Neural crest cell (in vitro differentiated cells): ENCODE measurements around the gene MBD4. TPM values are rescaled to one million over a fixed set of nuclear protein-coding genes. Genes with fewer than 3 reads are reported as not detected.
"Not testable (repeated sequence)": the region's sequence is repeated elsewhere in the genome, so short reads cannot be mapped to it uniquely, and the experiment has no call there.

Experiments used
- DNase-seq: peaks from one replicate; pipeline ENCODE4 v3.0.0; 2021; ENCODE audit warnings: low read depth, mixed read lengths, low spot score
- H3K27ac Mint-ChIP-seq: one replicate; pipeline ENCODE4 v1.8.0; 2021; ENCODE audit warnings: mild to moderate bottlenecking, mixed read lengths; ENCODE audit not compliant: unreplicated experiment
- H3K27me3 Mint-ChIP-seq: 2 replicates; pipeline ENCODE4 v1.8.0; 2021; ENCODE audit warnings: low read depth, mild to moderate bottlenecking, mixed read lengths
- H3K36me3 Mint-ChIP-seq: 2 replicates; pipeline ENCODE4 v1.8.0; 2021; ENCODE audit warnings: low read depth, mild to moderate bottlenecking, mixed read lengths
- H3K4me1 Mint-ChIP-seq: 2 replicates; pipeline ENCODE4 v1.8.0; 2021; ENCODE audit warnings: mixed read lengths
- H3K4me3 Mint-ChIP-seq: one replicate; pipeline ENCODE4 v1.8.0; 2021; ENCODE audit warnings: mild to moderate bottlenecking, mixed read lengths
- H3K9me3 Mint-ChIP-seq: 2 replicates; pipeline ENCODE4 v1.8.0; 2021; ENCODE audit warnings: mixed read lengths
- total RNA-seq: library from RNA; stranded (reverse); gene quantifications from 2 replicates; pipeline ENCODE4 v1.2.1, GENCODE V29; 2021
- TF ChIP-seq, protein P1 (sequence below): fragments of 200-600 bp; sonication (generic); conservative IDR thresholded peaks from 2 replicates; pipeline ENCODE4 v1.5.0; 2021; ENCODE audit warnings: antibody characterized with exemption, mild to moderate bottlenecking

MBD4 gene
- total RNA-seq, 1 donor from 2014 or later: 37.8 TPM

- Mint-ChIP-seq H3K36me3 (peaks cover 8% of the 10 kb centered on the region), H3K27ac (no peak overlapping the region), H3K4me1 (peaks cover 4% of the 10 kb centered on the region), H3K9me3 (no peaks in the 10 kb centered on the region), H3K4me3 (no peak overlapping the region), H3K27me3 (no peaks in the 10 kb centered on the region)
- DNase-seq: no peak
- TF ChIP-seq, protein P1, sequence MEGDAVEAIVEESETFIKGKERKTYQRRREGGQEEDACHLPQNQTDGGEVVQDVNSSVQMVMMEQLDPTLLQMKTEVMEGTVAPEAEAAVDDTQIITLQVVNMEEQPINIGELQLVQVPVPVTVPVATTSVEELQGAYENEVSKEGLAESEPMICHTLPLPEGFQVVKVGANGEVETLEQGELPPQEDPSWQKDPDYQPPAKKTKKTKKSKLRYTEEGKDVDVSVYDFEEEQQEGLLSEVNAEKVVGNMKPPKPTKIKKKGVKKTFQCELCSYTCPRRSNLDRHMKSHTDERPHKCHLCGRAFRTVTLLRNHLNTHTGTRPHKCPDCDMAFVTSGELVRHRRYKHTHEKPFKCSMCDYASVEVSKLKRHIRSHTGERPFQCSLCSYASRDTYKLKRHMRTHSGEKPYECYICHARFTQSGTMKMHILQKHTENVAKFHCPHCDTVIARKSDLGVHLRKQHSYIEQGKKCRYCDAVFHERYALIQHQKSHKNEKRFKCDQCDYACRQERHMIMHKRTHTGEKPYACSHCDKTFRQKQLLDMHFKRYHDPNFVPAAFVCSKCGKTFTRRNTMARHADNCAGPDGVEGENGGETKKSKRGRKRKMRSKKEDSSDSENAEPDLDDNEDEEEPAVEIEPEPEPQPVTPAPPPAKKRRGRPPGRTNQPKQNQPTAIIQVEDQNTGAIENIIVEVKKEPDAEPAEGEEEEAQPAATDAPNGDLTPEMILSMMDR: no peak
Observed at GRCh38 chr3:129387487-129387886, 52.3 kb downstream of the MBD4 start.

DNA sequence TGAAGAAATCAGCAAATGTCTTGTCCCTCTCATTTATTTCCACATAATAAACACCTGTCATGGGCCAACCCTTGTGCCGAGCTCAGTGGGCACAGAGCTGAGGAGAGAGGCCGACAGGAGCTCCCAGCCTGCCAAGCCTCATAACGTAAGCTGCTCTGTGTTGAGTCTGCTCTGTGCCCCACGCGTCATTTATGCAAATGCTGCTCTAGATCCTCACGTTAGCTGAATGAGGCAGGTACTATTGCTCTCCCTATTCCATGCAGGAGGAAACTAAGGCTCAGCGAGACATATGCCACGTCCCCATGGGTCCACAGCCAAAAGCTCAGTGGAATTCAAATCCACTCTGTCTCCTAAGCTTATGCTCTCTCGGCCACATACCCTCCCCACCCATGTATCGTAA lies 52.8 kb downstream of the MBD4 start:
- H3K4me3 Mint-ChIP-seq: no peak overlapping the region
- H3K27me3 Mint-ChIP-seq: no peaks in the 10 kb centered on the region
- H3K27ac Mint-ChIP-seq: no peak overlapping the region
- no peak for DNase-seq
- peaks cover 8% of the 10 kb centered on the region for H3K36me3 Mint-ChIP-seq
- TF ChIP-seq, protein P1: no peak
- peaks cover 4% of the 10 kb centered on the region for H3K4me1 Mint-ChIP-seq
- no peaks in the 10 kb centered on the region for H3K9me3 Mint-ChIP-seq

GRCh38 chr3:129385507-129385906 lies 54.2 kb downstream of the MBD4 start:
- H3K36me3 Mint-ChIP-seq, H3K27me3 Mint-ChIP-seq, H3K9me3 Mint-ChIP-seq, DNase-seq, H3K4me1 Mint-ChIP-seq, H3K4me3 Mint-ChIP-seq: not testable (repeated sequence)
- peak overlapping the region; percentile 75 for H3K27ac Mint-ChIP-seq

- Mint-ChIP-seq H3K27ac (peak overlapping the region; percentile 75), H3K4me3 (no peak overlapping the region), H3K4me1 (peaks cover 4% of the 10 kb centered on the region), H3K36me3 (peaks cover 8% of the 10 kb centered on the region), H3K27me3 (no peaks in the 10 kb centered on the region), H3K9me3 (no peaks in the 10 kb centered on the region)
- TF ChIP-seq, protein P1: no peak
- DNase-seq: no peak
Observed at GRCh38 chr3:129384594-129385323, 55.0 kb downstream of the MBD4 start.

- H3K4me1 Mint-ChIP-seq, H3K4me3 Mint-ChIP-seq, H3K36me3 Mint-ChIP-seq, DNase-seq, H3K27me3 Mint-ChIP-seq, H3K27ac Mint-ChIP-seq, H3K9me3 Mint-ChIP-seq: not testable (repeated sequence)
Observed at GRCh38 chr3:129384103-129384502, 55.6 kb downstream of the MBD4 start.

DNA sequence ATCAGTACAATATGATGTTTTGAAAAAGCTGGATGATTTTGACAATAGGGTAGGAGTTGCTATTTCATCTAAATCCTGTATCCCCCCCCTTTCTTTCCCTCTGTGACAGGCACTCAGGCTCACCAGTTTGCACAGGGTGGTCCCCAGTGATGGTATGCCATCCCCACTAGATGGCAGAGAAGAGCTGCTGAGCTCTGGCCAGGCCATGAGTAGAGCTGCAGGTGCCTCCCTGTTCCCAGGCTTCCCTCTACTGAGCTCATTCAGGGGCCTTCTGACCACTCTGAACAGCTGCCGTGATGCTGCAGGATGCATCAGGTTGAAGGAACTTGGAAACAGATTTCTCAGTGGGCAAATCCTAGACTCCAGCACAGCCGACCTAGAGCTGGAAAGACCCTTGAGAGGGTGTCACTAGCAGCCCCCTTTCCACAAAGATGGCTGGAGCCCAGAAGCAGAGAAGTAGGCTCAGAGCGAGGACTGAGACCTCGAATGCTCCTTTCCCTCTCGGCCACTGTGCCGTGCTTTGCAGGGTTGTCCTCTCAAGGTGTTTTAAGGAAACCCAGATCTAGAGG lies 56.4 kb downstream of the MBD4 start:
- no peak overlapping the region for H3K27ac Mint-ChIP-seq
- TF ChIP-seq, protein P1: peak; percentile 77
- no peaks in the 10 kb centered on the region for H3K27me3 Mint-ChIP-seq
- peak; percentile 53 for DNase-seq
- H3K9me3 Mint-ChIP-seq: no peaks in the 10 kb centered on the region
- no peak overlapping the region for H3K4me3 Mint-ChIP-seq
- H3K4me1 Mint-ChIP-seq: peaks cover 4% of the 10 kb centered on the region
- peaks cover 4% of the 10 kb centered on the region for H3K36me3 Mint-ChIP-seq
